HepG2 (cell line): ENCODE data around the gene DPM2. TPM values are rescaled to one million over a fixed set of nuclear protein-coding genes. Genes with fewer than 3 reads are reported as not detected.

ENCODE experiments used
- CHCHD3 ChIP-seq: sonication (generic); formaldehyde crosslinking; IDR thresholded peaks from 2 replicates; pipeline ENCODE4 v1.8.0; 2022; ENCODE audit warnings: mild to moderate bottlenecking, missing genetic modification reagents, moderate library complexity
- NFIB ChIP-seq: sonication (generic); formaldehyde crosslinking; IDR thresholded peaks from 2 replicates; pipeline ENCODE4 v1.9.0; 2021; ENCODE audit warnings: missing genetic modification reagents, mild to moderate bottlenecking, borderline replicate concordance
- PAX8 ChIP-seq: sonication (generic); formaldehyde crosslinking; IDR thresholded peaks from 2 replicates; pipeline ENCODE4 v1.8.0; 2022; ENCODE audit warnings: mild to moderate bottlenecking, missing genetic modification reagents, borderline replicate concordance
- PHF20 ChIP-seq: sonication (generic); formaldehyde crosslinking; IDR thresholded peaks from 2 replicates; pipeline ENCODE4 v1.5.0; 2020; ENCODE audit warnings: mild to moderate bottlenecking, missing genetic modification reagents
- PHF21A ChIP-seq: sonication (generic); formaldehyde crosslinking; IDR thresholded peaks from 2 replicates; pipeline ENCODE4 v1.5.0; 2020; ENCODE audit warnings: mild to moderate bottlenecking, missing genetic modification reagents
- SP2 ChIP-seq: sonication (generic); formaldehyde crosslinking; IDR thresholded peaks from 2 replicates; pipeline ENCODE4 v1.5.1; 2020; ENCODE audit warnings: mild to moderate bottlenecking, missing genetic modification reagents
- TBX3 ChIP-seq: fragments of 450-650 bp; IDR thresholded peaks from 2 replicates; pipeline ENCODE4 v1.6.1; 2017; ENCODE audit warnings: antibody characterized with exemption, mild to moderate bottlenecking, inconsistent platforms, borderline replicate concordance
- ZFP90 ChIP-seq: sonication (generic); formaldehyde crosslinking; IDR thresholded peaks from 2 replicates; pipeline ENCODE4 v1.8.0; 2022; ENCODE audit warnings: missing genetic modification reagents, mild to moderate bottlenecking, inconsistent platforms, borderline replicate concordance
- ZFYVE20 ChIP-seq: sonication (generic); formaldehyde crosslinking; IDR thresholded peaks from 2 replicates; pipeline ENCODE4 v1.8.0; 2023; ENCODE audit warnings: low read depth, mild to moderate bottlenecking, moderate library complexity, missing genetic modification reagents, borderline replicate concordance
- ZNF10 ChIP-seq: sonication (generic); formaldehyde crosslinking; IDR thresholded peaks from 2 replicates; pipeline ENCODE4 v1.4.0; 2020; ENCODE audit warnings: mild to moderate bottlenecking, low read depth, missing genetic modification reagents, borderline replicate concordance
- ZNF12 ChIP-seq: sonication (generic); formaldehyde crosslinking; IDR thresholded peaks from 2 replicates; pipeline ENCODE4 v1.5.0; 2020; ENCODE audit warnings: missing genetic modification reagents
- ZNF350 ChIP-seq: sonication (generic); formaldehyde crosslinking; IDR thresholded peaks from 2 replicates; pipeline ENCODE4 v1.4.0; 2020; ENCODE audit warnings: mild to moderate bottlenecking, low read depth, missing genetic modification reagents, borderline replicate concordance
- ZNF619 ChIP-seq: sonication (generic); formaldehyde crosslinking; IDR thresholded peaks from 2 replicates; pipeline ENCODE4 v1.4.0; 2020; ENCODE audit warnings: mild to moderate bottlenecking, missing genetic modification reagents
- ZUFSP ChIP-seq: sonication (generic); formaldehyde crosslinking; IDR thresholded peaks from 2 replicates; pipeline ENCODE4 v1.9.0; 2021; ENCODE audit warnings: missing genetic modification reagents, mild to moderate bottlenecking, borderline replicate concordance
- polyA plus RNA-seq, 8 experiments: library from polyadenylated mRNA; depleted of rRNA in 3 of 8; stranded (reverse) in 7 of 8; unstranded in 1 of 8; fragments of >200 nt; fragmentation: Illumina TruSeq in 4 of 8; extraction: Trizol in 4 of 8; gene quantifications; 2 replicates each; pipeline versions ENCODE4 v1.2.1 to v1.2.3, GENCODE V29; 2011 to 2016; ENCODE audit warnings: low read depth in 4 of 8, missing spikeins in 1 of 8, mixed read lengths in 1 of 8; ENCODE audit not compliant: insufficient read depth in 1 of 8
- total RNA-seq, 5 experiments: library from RNA; depleted of rRNA; stranded (reverse); fragments of >200 nt; fragmentation: Illumina TruSeq; extraction: Trizol; gene quantifications; 2 replicates each; pipeline ENCODE4 v1.2.3, GENCODE V29; 2016; ENCODE audit warnings: low read depth in 1 of 5
- TF ChIP-seq, protein P1 (sequence below): sonication (generic); formaldehyde crosslinking; IDR thresholded peaks from 2 replicates; pipeline ENCODE4 v1.4.0; 2020; ENCODE audit warnings: missing genetic modification reagents
- TF ChIP-seq, protein P2 (sequence below): sonication (generic); formaldehyde crosslinking; IDR thresholded peaks from 2 replicates; pipeline ENCODE4 v1.4.0; 2020; ENCODE audit warnings: missing genetic modification reagents
- TF ChIP-seq, protein P3 (sequence below): sonication (generic); formaldehyde crosslinking; IDR thresholded peaks from 2 replicates; pipeline ENCODE4 v1.4.0; 2020; ENCODE audit warnings: mild to moderate bottlenecking, missing genetic modification reagents

Gene DPM2
- total and polyA plus RNA-seq, 2 of the 13 experiments (the other 11 are each of a cell fraction or from before 2014, with no cell fraction given), result 24.8 to 35.3 TPM

GRCh38 chr9:127950513-127951289 is 13.0 kb upstream of the DPM2 start (continued):
- TF ChIP-seq, protein P1, sequence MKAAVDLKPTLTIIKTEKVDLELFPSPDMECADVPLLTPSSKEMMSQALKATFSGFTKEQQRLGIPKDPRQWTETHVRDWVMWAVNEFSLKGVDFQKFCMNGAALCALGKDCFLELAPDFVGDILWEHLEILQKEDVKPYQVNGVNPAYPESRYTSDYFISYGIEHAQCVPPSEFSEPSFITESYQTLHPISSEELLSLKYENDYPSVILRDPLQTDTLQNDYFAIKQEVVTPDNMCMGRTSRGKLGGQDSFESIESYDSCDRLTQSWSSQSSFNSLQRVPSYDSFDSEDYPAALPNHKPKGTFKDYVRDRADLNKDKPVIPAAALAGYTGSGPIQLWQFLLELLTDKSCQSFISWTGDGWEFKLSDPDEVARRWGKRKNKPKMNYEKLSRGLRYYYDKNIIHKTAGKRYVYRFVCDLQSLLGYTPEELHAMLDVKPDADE (CRISPR knock-in tag), result no peak
- TF ChIP-seq PHF21A (CRISPR knock-in tag), result peak; percentile 99
- no peak for TF ChIP-seq NFIB (CRISPR knock-in tag)
- no peak for TF ChIP-seq ZNF10 (CRISPR knock-in tag)
- peak; percentile 62; the same call in 1 of the 2 replicates for TF ChIP-seq PHF20 (CRISPR knock-in tag)
- TF ChIP-seq CHCHD3 (CRISPR knock-in tag), result no peak; the same call in 1 of the 2 replicates
- TF ChIP-seq ZNF12 (CRISPR knock-in tag), result peak; percentile 24; the same call in 1 of the 2 replicates
- TF ChIP-seq TBX3, result peak; percentile 56; the same call in 1 of the 2 replicates
- 0 out of 2 replicates have a peak, but pooled peaks have one; percentile 75 for TF ChIP-seq ZNF619 (CRISPR knock-in tag)
- peak; percentile 75; the same call in 1 of the 2 replicates for TF ChIP-seq ZFP90 (CRISPR knock-in tag)
- no peak for TF ChIP-seq ZUFSP (CRISPR knock-in tag)
- TF ChIP-seq, protein P2, sequence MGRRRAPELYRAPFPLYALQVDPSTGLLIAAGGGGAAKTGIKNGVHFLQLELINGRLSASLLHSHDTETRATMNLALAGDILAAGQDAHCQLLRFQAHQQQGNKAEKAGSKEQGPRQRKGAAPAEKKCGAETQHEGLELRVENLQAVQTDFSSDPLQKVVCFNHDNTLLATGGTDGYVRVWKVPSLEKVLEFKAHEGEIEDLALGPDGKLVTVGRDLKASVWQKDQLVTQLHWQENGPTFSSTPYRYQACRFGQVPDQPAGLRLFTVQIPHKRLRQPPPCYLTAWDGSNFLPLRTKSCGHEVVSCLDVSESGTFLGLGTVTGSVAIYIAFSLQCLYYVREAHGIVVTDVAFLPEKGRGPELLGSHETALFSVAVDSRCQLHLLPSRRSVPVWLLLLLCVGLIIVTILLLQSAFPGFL, result no peak
- TF ChIP-seq, protein P3, sequence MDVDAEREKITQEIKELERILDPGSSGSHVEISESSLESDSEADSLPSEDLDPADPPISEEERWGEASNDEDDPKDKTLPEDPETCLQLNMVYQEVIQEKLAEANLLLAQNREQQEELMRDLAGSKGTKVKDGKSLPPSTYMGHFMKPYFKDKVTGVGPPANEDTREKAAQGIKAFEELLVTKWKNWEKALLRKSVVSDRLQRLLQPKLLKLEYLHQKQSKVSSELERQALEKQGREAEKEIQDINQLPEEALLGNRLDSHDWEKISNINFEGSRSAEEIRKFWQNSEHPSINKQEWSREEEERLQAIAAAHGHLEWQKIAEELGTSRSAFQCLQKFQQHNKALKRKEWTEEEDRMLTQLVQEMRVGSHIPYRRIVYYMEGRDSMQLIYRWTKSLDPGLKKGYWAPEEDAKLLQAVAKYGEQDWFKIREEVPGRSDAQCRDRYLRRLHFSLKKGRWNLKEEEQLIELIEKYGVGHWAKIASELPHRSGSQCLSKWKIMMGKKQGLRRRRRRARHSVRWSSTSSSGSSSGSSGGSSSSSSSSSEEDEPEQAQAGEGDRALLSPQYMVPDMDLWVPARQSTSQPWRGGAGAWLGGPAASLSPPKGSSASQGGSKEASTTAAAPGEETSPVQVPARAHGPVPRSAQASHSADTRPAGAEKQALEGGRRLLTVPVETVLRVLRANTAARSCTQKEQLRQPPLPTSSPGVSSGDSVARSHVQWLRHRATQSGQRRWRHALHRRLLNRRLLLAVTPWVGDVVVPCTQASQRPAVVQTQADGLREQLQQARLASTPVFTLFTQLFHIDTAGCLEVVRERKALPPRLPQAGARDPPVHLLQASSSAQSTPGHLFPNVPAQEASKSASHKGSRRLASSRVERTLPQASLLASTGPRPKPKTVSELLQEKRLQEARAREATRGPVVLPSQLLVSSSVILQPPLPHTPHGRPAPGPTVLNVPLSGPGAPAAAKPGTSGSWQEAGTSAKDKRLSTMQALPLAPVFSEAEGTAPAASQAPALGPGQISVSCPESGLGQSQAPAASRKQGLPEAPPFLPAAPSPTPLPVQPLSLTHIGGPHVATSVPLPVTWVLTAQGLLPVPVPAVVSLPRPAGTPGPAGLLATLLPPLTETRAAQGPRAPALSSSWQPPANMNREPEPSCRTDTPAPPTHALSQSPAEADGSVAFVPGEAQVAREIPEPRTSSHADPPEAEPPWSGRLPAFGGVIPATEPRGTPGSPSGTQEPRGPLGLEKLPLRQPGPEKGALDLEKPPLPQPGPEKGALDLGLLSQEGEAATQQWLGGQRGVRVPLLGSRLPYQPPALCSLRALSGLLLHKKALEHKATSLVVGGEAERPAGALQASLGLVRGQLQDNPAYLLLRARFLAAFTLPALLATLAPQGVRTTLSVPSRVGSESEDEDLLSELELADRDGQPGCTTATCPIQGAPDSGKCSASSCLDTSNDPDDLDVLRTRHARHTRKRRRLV, result peak; percentile 82
- no peak for TF ChIP-seq ZFYVE20
- TF ChIP-seq ZNF350, result peak; percentile 94
- no peak for TF ChIP-seq SP2 (CRISPR knock-in tag)
- TF ChIP-seq PAX8 (CRISPR knock-in tag), result no peak
